Activated B cell treated with CpG ODN at 0.5 μM for 24 hours (primary cell): Measurements from ENCODE around the gene CACNA2D3. TPM values are rescaled to one million over a fixed set of nuclear protein-coding genes. Genes with fewer than 3 reads are reported as not detected.

ENCODE experiments used
- ATAC-seq: fragments of 200-7000 bp; cut with Tn5 transposase; one replicate; pipeline ENCODE4 v1.10.0; 2021; ENCODE audit warnings: low read depth, mild to moderate bottlenecking, moderate library complexity
- CTCF ChIA-PET: fragments of 350-600 bp; sonication (Branson Sonifier 250); formaldehyde crosslinking; loops from one replicate; lab custom pipeline; 2021; ENCODE audit warnings: antibody characterized with exemption; lab: Charles Lee
- POLR2A ChIA-PET: fragments of 350-600 bp; sonication (Branson Sonifier 250); formaldehyde crosslinking; loops from one replicate; lab custom pipeline; 2021; ENCODE audit warnings: antibody characterized with exemption; lab: Charles Lee
- DNase-seq: peaks from one replicate; pipeline ENCODE4 v3.0.0; 2022
- H3K27ac Mint-ChIP-seq: one replicate; pipeline ENCODE4 v1.8.0; 2020; ENCODE audit warnings: mixed read lengths
- H3K27me3 Mint-ChIP-seq: one replicate; pipeline ENCODE4 v1.8.0; 2021; ENCODE audit warnings: mixed read lengths
- H3K36me3 Mint-ChIP-seq: one replicate; pipeline ENCODE4 v1.8.0; 2021; ENCODE audit warnings: low read depth, mixed read lengths
- H3K4me1 Mint-ChIP-seq: one replicate; pipeline ENCODE4 v1.8.0; 2021; ENCODE audit warnings: mixed read lengths
- H3K4me3 Mint-ChIP-seq: one replicate; pipeline ENCODE4 v1.8.0; 2020; ENCODE audit warnings: mild to moderate bottlenecking, mixed read lengths
- H3K9me3 Mint-ChIP-seq: one replicate; pipeline ENCODE4 v1.8.0; 2020; ENCODE audit warnings: mixed read lengths
- intact Hi-C: fragments of 100-400 bp; cut with micrococcal nuclease; formaldehyde crosslinking; loops from one replicate; pipeline ENCODE4 v1.15.1; 2024
- total RNA-seq: library from RNA; stranded (reverse); gene quantifications from 2 replicates; pipeline ENCODE4 v1.2.3, GENCODE V29; 2022
- TF ChIP-seq, protein P1 (sequence below): fragments of 200-600 bp; IDR thresholded peaks from one replicate; pipeline ENCODE4 v1.8.0; 2022; ENCODE audit warnings: antibody characterized with exemption, mild to moderate bottlenecking

CACNA2D3 gene
- total RNA-seq, 1 donor from 2014 or later = not detected

DNA sequence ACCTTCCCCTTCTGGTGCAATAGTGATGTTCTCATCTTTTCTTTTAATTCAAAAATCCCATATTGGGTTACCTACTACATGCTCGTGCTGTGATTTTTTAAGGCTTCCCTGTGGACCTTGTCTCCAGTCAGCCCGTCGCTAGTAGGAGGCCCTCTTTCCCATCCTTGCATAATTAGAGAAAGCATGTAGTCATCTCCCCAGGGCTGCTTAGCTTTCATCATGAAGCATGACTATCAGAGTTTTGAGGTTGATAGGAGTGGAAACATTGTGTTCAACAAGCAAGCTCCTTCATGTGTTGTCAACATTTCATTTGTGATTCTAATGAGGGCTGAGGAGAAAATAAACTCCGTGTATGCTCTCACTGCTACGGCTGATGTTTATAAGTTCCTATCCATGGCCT lies 814.2 kb downstream of the CACNA2D3 start:
- Mint-ChIP-seq H3K27ac (no peak overlapping the region), H3K4me1 (no peaks in the 10 kb centered on the region), H3K27me3 (no peaks in the 10 kb centered on the region), H3K4me3 (no peak overlapping the region), H3K36me3 (no peaks in the 10 kb centered on the region), H3K9me3 (no peaks in the 10 kb centered on the region)
- TF ChIP-seq, protein P1, sequence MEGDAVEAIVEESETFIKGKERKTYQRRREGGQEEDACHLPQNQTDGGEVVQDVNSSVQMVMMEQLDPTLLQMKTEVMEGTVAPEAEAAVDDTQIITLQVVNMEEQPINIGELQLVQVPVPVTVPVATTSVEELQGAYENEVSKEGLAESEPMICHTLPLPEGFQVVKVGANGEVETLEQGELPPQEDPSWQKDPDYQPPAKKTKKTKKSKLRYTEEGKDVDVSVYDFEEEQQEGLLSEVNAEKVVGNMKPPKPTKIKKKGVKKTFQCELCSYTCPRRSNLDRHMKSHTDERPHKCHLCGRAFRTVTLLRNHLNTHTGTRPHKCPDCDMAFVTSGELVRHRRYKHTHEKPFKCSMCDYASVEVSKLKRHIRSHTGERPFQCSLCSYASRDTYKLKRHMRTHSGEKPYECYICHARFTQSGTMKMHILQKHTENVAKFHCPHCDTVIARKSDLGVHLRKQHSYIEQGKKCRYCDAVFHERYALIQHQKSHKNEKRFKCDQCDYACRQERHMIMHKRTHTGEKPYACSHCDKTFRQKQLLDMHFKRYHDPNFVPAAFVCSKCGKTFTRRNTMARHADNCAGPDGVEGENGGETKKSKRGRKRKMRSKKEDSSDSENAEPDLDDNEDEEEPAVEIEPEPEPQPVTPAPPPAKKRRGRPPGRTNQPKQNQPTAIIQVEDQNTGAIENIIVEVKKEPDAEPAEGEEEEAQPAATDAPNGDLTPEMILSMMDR = no peak
- no peak for DNase-seq
- intact Hi-C loops = no loop called here
- ChIA-PET CTCF (no interaction called here), POLR2A (no interaction called here)
- ATAC-seq = no peak

DNA sequence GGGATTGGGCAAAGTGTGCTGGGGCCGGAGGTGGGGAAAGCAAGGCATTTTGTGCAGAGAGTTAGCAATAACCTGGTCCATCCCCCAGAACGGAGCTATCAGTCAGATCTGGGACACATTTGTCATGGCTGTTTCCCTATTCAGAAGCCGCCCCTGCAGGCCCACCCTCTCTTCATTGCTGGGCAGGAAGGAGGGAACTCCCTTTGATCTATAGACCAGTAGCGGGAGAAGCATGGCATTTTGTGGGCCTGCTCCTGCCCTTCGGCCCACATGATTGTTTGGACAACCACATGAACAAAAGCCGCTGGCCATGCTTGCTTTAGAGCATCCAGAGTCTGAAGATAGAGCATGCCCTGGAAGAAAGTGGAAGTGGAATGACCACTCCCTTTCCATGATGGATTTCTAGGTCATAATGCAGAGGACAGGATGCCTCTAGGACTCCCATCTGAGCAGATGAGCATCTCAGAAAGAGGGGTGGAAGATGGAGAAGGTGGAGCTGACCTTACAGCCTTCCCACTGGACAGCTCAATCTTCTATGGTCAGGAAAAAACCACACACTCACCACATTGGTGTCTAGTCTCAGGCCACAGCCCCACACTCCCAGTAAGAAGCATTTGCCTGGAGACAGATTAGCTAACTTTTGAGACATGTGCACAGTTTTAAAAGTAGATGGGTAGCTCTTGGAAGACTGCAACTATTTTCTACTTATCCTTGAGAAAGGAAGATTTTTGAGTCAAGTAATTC lies 817.4 kb downstream of the CACNA2D3 start:
- DNase-seq = no peak
- Mint-ChIP-seq H3K9me3 (no peaks in the 10 kb centered on the region), H3K27ac (no peak overlapping the region), H3K4me3 (no peak overlapping the region), H3K36me3 (no peaks in the 10 kb centered on the region), H3K27me3 (no peaks in the 10 kb centered on the region), H3K4me1 (no peaks in the 10 kb centered on the region)
- intact Hi-C loops = no loop called here
- TF ChIP-seq, protein P1 = no peak
- no peak for ATAC-seq
- ChIA-PET CTCF (no interaction called here), POLR2A (no interaction called here)

DNA sequence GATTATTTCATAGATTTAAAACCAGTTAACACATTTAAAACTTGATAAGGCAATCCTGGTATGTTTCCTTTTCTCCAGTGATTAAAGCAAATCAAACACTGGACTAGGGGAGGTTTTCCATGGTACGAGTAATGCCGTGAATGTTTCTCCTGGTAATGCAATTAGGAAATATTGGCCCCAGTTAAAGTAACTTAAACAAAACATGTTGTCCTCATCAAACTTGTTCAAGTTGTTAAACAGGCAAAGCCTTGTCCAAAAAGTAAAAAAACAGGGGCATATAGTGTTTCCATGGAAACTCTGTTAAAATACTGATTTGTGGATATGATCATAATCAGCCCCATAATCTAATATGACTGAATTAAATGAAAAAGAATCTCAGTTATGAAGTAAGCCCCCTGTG lies 818.6 kb downstream of the CACNA2D3 start:
- no peak overlapping the region for H3K4me3 Mint-ChIP-seq
- TF ChIP-seq, protein P1 = no peak
- H3K9me3 Mint-ChIP-seq = no peaks in the 10 kb centered on the region
- DNase-seq (no peak), ATAC-seq (no peak)
- intact Hi-C loops = no loop called here
- CTCF ChIA-PET = no interaction called here
- POLR2A ChIA-PET = no interaction called here
- H3K36me3 Mint-ChIP-seq = no peaks in the 10 kb centered on the region
- H3K27me3 Mint-ChIP-seq = no peaks in the 10 kb centered on the region
- H3K4me1 Mint-ChIP-seq = no peaks in the 10 kb centered on the region
- H3K27ac Mint-ChIP-seq = no peak overlapping the region

DNA sequence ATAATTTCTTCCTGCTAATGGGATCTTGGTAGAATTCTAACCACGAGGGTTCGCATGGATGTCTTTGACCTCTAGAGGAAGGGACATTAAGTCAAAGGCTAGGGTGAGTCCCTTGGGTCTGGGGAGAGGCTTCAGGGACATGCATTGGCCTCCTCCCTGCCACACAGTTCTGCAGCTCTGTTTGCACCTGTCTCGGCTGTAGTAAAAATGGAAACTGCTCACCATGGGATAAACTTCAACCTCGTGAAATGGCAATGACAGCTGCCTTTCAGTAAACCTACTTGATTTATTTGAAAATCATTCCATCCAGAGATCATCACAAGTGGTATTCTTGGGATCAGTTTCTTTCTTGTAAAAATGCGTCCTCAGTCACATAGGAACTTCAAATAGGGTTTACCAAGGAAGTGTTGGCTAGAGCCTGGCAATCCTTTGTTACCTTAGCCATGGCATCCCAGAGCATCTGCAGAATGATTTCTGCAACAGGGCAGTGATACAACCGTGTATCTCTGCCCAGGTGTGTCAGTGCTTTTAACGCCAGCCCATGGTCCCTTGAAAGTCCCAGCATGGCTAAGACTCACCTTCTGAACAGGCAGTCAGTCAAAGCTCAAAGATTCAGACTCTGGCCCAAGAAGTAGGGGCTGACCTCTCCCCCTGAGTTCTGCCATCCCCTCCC lies 819.5 kb downstream of the CACNA2D3 start:
- Mint-ChIP-seq H3K27me3 (no peaks in the 10 kb centered on the region), H3K4me1 (no peaks in the 10 kb centered on the region), H3K4me3 (no peak overlapping the region), H3K36me3 (no peaks in the 10 kb centered on the region), H3K27ac (no peak overlapping the region), H3K9me3 (no peaks in the 10 kb centered on the region)
- no peak for DNase-seq
- intact Hi-C loops = no loop called here
- CTCF ChIA-PET = no interaction called here
- POLR2A ChIA-PET = no interaction called here
- TF ChIP-seq, protein P1 = no peak
- no peak for ATAC-seq

DNA sequence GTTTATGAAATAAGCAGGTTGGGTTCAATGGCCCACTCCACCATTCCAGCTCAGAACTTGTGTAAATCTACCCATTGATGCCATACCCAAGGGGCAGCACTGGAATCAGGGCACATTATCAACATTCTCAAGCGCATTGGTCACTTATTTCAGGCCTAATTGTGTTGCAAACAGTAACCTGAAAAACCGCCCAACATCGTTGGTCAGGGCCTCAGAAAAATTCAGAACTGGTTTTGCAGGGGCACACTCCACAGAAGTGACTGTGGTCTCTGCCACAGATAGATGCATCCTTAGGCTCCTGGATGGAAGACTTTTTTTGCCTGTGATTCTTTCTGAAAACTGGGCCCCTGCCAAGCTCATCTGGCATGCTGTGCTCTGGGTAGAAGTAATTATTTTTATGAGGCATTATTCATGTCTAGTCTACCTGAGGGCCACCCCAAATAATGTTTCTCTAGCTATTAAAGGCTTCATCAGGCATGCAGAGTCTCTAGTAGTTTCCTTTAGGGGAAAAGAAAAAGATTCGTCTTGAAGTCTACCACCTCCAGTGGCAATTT lies 827.2 kb downstream of the CACNA2D3 start:
- no peak overlapping the region for H3K4me3 Mint-ChIP-seq
- no peaks in the 10 kb centered on the region for H3K4me1 Mint-ChIP-seq
- intact Hi-C loops = no loop called here
- no peak overlapping the region for H3K27ac Mint-ChIP-seq
- TF ChIP-seq, protein P1 = no peak
- no peak for ATAC-seq
- DNase-seq = no peak
- no peaks in the 10 kb centered on the region for H3K27me3 Mint-ChIP-seq
- CTCF ChIA-PET = no interaction called here
- no peaks in the 10 kb centered on the region for H3K36me3 Mint-ChIP-seq
- POLR2A ChIA-PET = no interaction called here
- no peaks in the 10 kb centered on the region for H3K9me3 Mint-ChIP-seq
